CD8-positive, alpha-beta memory T cell (primary cell): ENCODE measurements around the gene TGFB1. TPM values are rescaled to one million over a fixed set of nuclear protein-coding genes. Genes with fewer than 3 reads are reported as not detected.

Source experiments
- CTCF ChIA-PET: fragments of 350-600 bp; sonication (Branson Sonifier 250); formaldehyde crosslinking; loops from one replicate; lab custom pipeline; 2021; ENCODE audit warnings: antibody characterized with exemption; lab: Charles Lee
- POLR2A ChIA-PET: fragments of 350-600 bp; sonication (Branson Sonifier 250); formaldehyde crosslinking; loops from one replicate; lab custom pipeline; 2021; ENCODE audit warnings: antibody characterized with exemption; lab: Charles Lee
- DNase-seq, 5 donors: peaks; one replicate each; pipeline versions ENCODE4 v3.0.0 to v3.0.0-alpha.2; 2020 to 2022; ENCODE audit warnings: mixed read lengths in 1 of 5
- H3K27ac ChIP-seq: one replicate; pipeline ENCODE4 v1.7.0; 2013; ENCODE audit warnings: low read depth, mild to moderate bottlenecking, low read length, moderate library complexity
- H3K27me3 ChIP-seq: 2 replicates; pipeline ENCODE4 v1.7.0; 2013; ENCODE audit warnings: low read length, mild to moderate bottlenecking; ENCODE audit not compliant: insufficient read depth, poor library complexity, severe bottlenecking
- H3K36me3 ChIP-seq: 2 replicates; pipeline ENCODE4 v1.7.0; 2013; ENCODE audit warnings: mild to moderate bottlenecking, low read length, moderate library complexity; ENCODE audit not compliant: insufficient read depth
- H3K4me1 ChIP-seq: 2 replicates; pipeline ENCODE4 v1.7.0; 2013; ENCODE audit warnings: mild to moderate bottlenecking, low read length, moderate library complexity; ENCODE audit not compliant: insufficient read depth
- H3K4me3 ChIP-seq: 2 replicates; pipeline ENCODE4 v1.7.0; 2013; ENCODE audit warnings: mild to moderate bottlenecking, low read length
- H3K9me3 ChIP-seq: 2 replicates; pipeline ENCODE4 v1.7.0; 2013; ENCODE audit warnings: mild to moderate bottlenecking, low read length
- H3K27ac Mint-ChIP-seq, 8 donors: one replicate each; pipeline ENCODE4 v1.8.0; 2020 to 2021; ENCODE audit warnings: mixed read lengths in 8 of 8, mild to moderate bottlenecking in 6 of 8, inconsistent platforms in 3 of 8, moderate library complexity in 3 of 8
- H3K27me3 Mint-ChIP-seq, 2 donors: one replicate each; pipeline ENCODE4 v1.8.0; 2020 to 2021; ENCODE audit warnings: mixed read lengths in 2 of 2, mild to moderate bottlenecking in 1 of 2, moderate library complexity in 1 of 2
- H3K36me3 Mint-ChIP-seq, 3 donors: one replicate each; pipeline ENCODE4 v1.8.0; 2020 to 2021; ENCODE audit warnings: mixed read lengths in 3 of 3, inconsistent platforms in 1 of 3, mild to moderate bottlenecking in 1 of 3
- H3K4me1 Mint-ChIP-seq, 3 donors: one replicate each; pipeline ENCODE4 v1.8.0; 2020 to 2021; ENCODE audit warnings: mixed read lengths in 3 of 3, inconsistent platforms in 1 of 3, mild to moderate bottlenecking in 1 of 3
- H3K4me3 Mint-ChIP-seq, 7 donors: one replicate each; pipeline ENCODE4 v1.8.0; 2020 to 2021; ENCODE audit warnings: mixed read lengths in 7 of 7, mild to moderate bottlenecking in 6 of 7, moderate library complexity in 4 of 7, inconsistent platforms in 2 of 7
- H3K9me3 Mint-ChIP-seq, 5 donors: one replicate each; pipeline ENCODE4 v1.8.0; 2020 to 2022; ENCODE audit warnings: mixed read lengths in 5 of 5, mild to moderate bottlenecking in 3 of 5, moderate library complexity in 2 of 5, inconsistent platforms in 1 of 5
- polyA plus RNA-seq: library from polyadenylated mRNA; unstranded; fragments of 300-500 nt; fragmentation: Illumina TruSeq; gene quantifications from one replicate; pipeline ENCODE4 v1.2.3, GENCODE V29; 2021
- total RNA-seq, 2 experiments: library from RNA; stranded (reverse); gene quantifications; one replicate each; pipeline ENCODE4 v1.2.3, GENCODE V29; 2021

Gene TGFB1
- total and polyA plus RNA-seq, 3 experiments from 2014 or later, result 104 to 161 (median 152) TPM

DNA sequence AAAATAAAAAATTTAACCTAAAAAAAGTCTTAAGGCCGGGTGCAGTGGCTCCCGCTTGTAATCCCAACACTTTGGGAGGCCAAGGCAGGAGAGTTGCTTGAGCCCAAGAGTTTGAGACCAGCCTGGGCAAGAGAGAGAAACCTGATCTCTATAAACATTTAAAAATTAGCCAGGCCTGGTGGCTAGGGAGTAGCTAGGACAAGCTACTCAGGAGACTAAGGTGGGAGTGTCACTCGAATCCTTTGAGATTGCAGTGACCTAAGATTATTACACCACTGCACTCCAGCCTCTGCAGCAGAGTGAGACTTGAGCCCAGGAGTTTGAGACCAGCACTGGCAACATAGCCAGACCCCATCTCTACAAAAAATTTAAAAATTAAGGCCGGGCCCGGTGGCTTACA is 42.6 kb downstream of the TGFB1 start:
- Histone ChIP-seq H3K27me3 (no peaks in the 10 kb centered on the region), H3K4me1 (peaks cover 51% of the 10 kb centered on the region), H3K27ac (peak overlapping the region; percentile 90), H3K36me3 (peaks cover 19% of the 10 kb centered on the region), H3K4me3 (peak overlapping the region; percentile 93), H3K9me3 (no peaks in the 10 kb centered on the region)
- peaks cover 0 to 8% of the 10 kb centered on the region in 2 donors for H3K27me3 Mint-ChIP-seq
- no peak for DNase-seq
- peaks cover 62 to 87% (median 81%) of the 10 kb centered on the region in 3 donors for H3K4me1 Mint-ChIP-seq
- no peaks in the 10 kb centered on the region for H3K9me3 Mint-ChIP-seq
- CTCF ChIA-PET, result interaction anchor here (1.0 kb wide), 1 partner anchor 41 kb away, joined by 3 read pairs; no protein-coding TSS in a partner anchor
- POLR2A ChIA-PET, result interaction anchor here (10.2 kb wide), 1 partner anchor 47 kb away, joined by 128 read pairs; the partner anchor contains the start of gene HNRNPUL1
- H3K27ac Mint-ChIP-seq, result peak overlapping the region in 7 of 8 donors; percentile 95 to 100 (median 98)
- peak overlapping the region; percentile 34 to 99 (median 97) for H3K4me3 Mint-ChIP-seq
- peaks cover 8 to 61% (median 12%) of the 10 kb centered on the region in 3 donors for H3K36me3 Mint-ChIP-seq

DNA sequence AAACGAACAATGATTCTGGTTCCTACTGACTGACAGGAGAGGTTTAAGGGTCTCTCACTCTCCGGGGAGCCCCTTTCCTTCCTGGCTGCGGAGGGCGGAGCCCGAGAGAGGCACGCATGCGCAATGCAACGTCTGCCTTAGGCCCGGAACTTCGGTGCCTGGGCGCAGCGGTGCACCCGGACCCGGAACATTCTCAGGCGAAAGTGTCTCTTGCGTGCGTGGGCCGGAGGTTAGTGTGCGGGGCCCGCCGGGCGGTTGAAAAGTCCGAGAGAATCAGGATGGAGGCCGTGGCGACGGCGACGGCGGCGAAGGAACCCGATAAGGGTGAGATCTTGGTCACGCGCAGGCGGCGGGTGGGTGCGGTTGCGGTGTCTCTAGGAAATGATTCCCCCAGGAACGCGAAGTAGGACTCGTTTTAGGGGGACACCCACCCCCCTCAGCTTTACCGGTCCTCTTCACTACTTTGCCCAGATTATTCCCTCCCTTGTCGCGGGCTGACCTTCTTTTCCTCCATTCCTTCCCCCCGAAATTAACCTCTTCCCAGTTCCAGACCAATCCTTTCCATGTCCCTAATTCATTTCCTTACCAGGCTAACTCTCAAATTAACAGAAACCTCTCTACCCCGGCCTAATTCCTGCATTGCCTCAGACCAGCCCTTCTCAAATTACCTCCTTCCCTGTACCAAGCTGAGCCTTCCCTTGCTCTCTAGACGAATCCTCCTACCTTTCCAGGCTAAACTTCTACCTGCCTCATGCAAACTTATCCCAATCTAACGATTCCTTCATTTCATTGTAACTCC is 43.5 kb downstream of the TGFB1 start, which contains the start of gene CCDC97:
TSS of gene CCDC97 (plus strand) at position 140 of the 799 bp plus-strand sequence. CDS start at position 279, 139 bp downstream.
- Histone ChIP-seq H3K4me3 (peak within 1 kb of the TSS; percentile 93), H3K36me3 (peaks cover 24% of the 10 kb centered on the region), H3K9me3 (no peaks in the 10 kb centered on the region), H3K27ac (peak within 1 kb of the TSS; percentile 90), H3K27me3 (no peaks in the 10 kb centered on the region), H3K4me1 (peaks cover 59% of the 10 kb centered on the region)
- ChIA-PET CTCF (interaction anchor here (0.7 to 10.1 kb wide), 9 partner anchors 17 to 647 kb away, joined by 3 to 101 read pairs (median 4); partner anchors contain the start of gene HNRNPUL1), POLR2A (interaction anchor here (0.6 to 10.2 kb wide), 5 partner anchors 42 to 130 kb away, joined by 3 to 128 read pairs (median 8); partner anchors contain the start of genes B9D2, DMAC2, HNRNPUL1 and TGFB1)
- peaks cover 8 to 65% (median 11%) of the 10 kb centered on the region in 3 donors for H3K36me3 Mint-ChIP-seq
- peaks cover 0 to 8% of the 10 kb centered on the region in 2 donors for H3K27me3 Mint-ChIP-seq
- peaks cover 68 to 92% (median 87%) of the 10 kb centered on the region in 3 donors for H3K4me1 Mint-ChIP-seq
- peak within 1 kb of the TSS; percentile 94 to 100 (median 98) for H3K4me3 Mint-ChIP-seq
- H3K27ac Mint-ChIP-seq, result peak within 1 kb of the TSS; percentile 93 to 100 (median 98)
- H3K9me3 Mint-ChIP-seq, result no peaks in the 10 kb centered on the region
- DNase-seq, result peak; percentile 81 to 94 (median 89)

DNA sequence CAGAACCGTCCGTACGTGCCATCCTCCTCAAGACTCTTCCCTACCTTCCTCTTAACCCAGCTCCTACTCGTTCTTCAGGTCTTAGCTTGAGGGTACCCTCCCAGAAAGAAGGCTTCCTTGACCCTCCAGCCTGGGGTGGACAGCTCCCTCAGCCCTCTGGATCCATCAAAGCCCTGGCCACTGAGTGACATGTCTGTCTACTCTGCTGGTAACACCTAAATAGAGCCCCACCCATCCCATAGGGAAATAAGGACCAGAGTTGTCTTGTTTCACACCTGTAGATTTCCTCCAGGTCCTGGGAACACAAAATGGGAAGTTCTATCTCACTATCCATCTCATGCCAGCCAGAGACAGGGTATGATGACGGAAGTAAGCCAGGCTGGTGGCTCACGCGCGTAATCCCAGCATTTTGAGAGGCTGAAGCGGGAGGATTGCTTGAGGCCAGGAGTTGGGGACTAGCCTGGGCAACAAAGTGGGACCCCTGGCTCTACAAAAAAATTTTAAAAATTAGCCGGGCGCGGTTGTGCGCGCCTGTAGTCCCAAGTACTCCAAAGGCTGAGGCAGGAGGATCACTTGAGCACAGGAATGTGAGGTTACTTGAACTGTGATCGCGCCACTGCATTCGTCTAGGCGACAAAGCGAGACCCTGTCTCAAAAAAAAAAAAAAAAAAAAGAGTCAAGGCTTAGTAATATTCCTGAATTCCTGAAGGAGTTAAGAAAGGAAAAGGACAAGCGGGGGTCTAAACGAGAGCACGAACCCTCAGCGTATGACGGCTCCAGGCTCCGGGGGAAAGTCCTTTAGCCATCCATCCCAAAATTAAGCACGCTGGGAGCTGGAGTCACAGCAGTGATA is 44.3 kb downstream of the TGFB1 start:
- ChIA-PET POLR2A (interaction anchor here (0.6 to 10.2 kb wide), 9 partner anchors 14 to 131 kb away, joined by 3 to 128 read pairs (median 8); partner anchors contain the start of genes B9D2, DMAC2, HNRNPUL1 and TGFB1), CTCF (interaction anchor here (0.7 to 10.1 kb wide), 18 partner anchors 11 to 646 kb away, joined by 3 to 101 read pairs (median 4); partner anchors contain the start of genes B9D2, HNRNPUL1 and TGFB1)
- Histone ChIP-seq H3K36me3 (peaks cover 33% of the 10 kb centered on the region), H3K4me3 (peak overlapping the region; percentile 93), H3K27me3 (no peaks in the 10 kb centered on the region), H3K27ac (peak overlapping the region; percentile 90), H3K4me1 (peaks cover 68% of the 10 kb centered on the region), H3K9me3 (no peaks in the 10 kb centered on the region)
- Mint-ChIP-seq H3K9me3 (no peaks in the 10 kb centered on the region), H3K27me3 (peaks cover 0 to 8% of the 10 kb centered on the region in 2 donors), H3K4me1 (peaks cover 76 to 98% (median 93%) of the 10 kb centered on the region in 3 donors), H3K36me3 (peaks cover 8 to 70% (median 11%) of the 10 kb centered on the region in 3 donors), H3K4me3 (peak overlapping the region; percentile 94 to 100 (median 98)), H3K27ac (peak overlapping the region; percentile 93 to 100 (median 98))
- no peak for DNase-seq

DNA sequence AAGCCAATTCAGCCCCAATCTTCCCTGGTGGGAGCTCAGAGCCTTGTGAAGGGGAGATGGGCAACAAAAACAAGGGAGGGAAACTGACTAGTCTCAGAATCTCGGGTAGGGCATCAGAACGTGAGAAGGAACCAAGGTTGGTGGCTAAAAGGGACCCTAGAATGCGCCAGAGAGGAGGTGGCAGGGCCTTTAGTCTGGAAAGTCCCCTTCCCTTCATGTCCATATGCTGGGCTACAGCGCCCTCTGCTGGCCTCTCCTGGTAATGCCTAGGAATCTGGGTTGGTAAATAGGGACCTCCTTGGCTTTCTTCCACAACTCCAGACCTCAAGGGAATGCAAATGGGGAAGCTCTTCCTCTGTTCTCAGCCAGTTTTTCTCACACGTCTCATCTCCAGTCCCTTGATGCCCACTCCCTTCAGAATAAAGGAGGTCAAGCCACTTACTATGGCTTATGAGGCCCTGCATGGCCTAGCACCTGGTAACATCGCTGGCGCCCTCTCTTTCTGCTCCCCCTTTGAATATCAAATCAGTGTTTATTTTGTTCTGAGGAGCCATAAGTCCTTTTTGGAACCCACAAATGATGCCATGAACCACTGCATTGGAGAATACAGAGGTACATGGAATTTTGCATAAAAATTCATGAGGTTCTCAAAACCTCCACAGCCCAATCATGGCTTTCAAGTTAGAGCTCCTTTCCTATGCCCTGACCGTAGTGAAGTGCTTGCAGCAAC is 45.1 kb downstream of the TGFB1 start:
- Histone ChIP-seq H3K4me1 (peaks cover 76% of the 10 kb centered on the region), H3K36me3 (peaks cover 39% of the 10 kb centered on the region), H3K27me3 (no peaks in the 10 kb centered on the region), H3K9me3 (no peaks in the 10 kb centered on the region), H3K4me3 (peak overlapping the region; percentile 93), H3K27ac (peak overlapping the region; percentile 90)
- Mint-ChIP-seq H3K4me1 (peaks cover 82 to 98% (median 96%) of the 10 kb centered on the region in 3 donors), H3K27me3 (peaks cover 0 to 8% of the 10 kb centered on the region in 2 donors), H3K36me3 (peaks cover 12 to 71% (median 15%) of the 10 kb centered on the region in 3 donors), H3K27ac (peak overlapping the region; percentile 93 to 100 (median 98)), H3K9me3 (no peaks in the 10 kb centered on the region), H3K4me3 (peak overlapping the region; percentile 94 to 100 (median 98))
- POLR2A ChIA-PET, result interaction anchor here (0.6 to 10.2 kb wide), 7 partner anchors 13 to 104 kb away, joined by 3 to 128 read pairs (median 9); partner anchors contain the start of genes B9D2, HNRNPUL1 and TGFB1
- CTCF ChIA-PET, result interaction anchor here (0.7 to 10.1 kb wide), 25 partner anchors 11 to 645 kb away, joined by 3 to 101 read pairs (median 4); partner anchors contain the start of genes B9D2, HNRNPUL1 and TGFB1
- peak; percentile 86 to 95 (median 90) for DNase-seq

DNA sequence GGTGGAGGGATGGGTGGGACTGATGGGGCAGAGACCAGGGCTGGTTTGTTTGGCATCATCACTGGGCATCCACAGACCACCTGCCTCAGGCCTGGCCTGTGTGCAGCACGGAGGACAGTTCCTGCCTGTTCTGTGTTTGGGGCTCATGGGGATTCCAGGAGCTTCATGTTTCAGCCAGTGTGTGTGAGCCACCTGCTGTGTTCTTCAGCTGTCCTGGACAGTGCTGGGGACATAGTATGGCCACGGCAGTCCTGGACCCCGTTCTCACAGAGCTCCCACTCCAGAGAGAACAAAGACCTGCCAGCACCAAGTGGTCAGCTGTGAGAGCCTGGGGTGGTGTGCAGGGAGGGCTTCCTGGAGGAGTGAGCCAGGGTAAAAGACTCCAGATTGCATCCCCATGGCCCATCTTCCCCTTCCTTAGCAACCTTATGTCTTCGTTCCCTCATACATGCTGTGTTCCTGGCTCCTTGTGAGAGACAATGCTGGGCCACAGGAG is 45.7 kb downstream of the TGFB1 start:
- Histone ChIP-seq H3K27ac (peak overlapping the region; percentile 90), H3K9me3 (no peaks in the 10 kb centered on the region), H3K36me3 (peaks cover 36% of the 10 kb centered on the region), H3K4me3 (peak overlapping the region; percentile 31), H3K4me1 (peaks cover 82% of the 10 kb centered on the region), H3K27me3 (no peaks in the 10 kb centered on the region)
- peaks cover 83 to 98% (median 96%) of the 10 kb centered on the region in 3 donors for H3K4me1 Mint-ChIP-seq
- no peak for DNase-seq
- ChIA-PET CTCF (interaction anchor here (0.7 to 10.1 kb wide), 19 partner anchors 10 to 645 kb away, joined by 3 to 101 read pairs (median 4); partner anchors contain the start of genes B9D2, HNRNPUL1 and TGFB1), POLR2A (interaction anchor here (0.7 to 10.2 kb wide), 6 partner anchors 13 to 104 kb away, joined by 3 to 128 read pairs (median 6); partner anchors contain the start of genes HNRNPUL1 and TGFB1)
- H3K4me3 Mint-ChIP-seq, result peak overlapping the region; percentile 94 to 100 (median 98)
- H3K9me3 Mint-ChIP-seq, result no peaks in the 10 kb centered on the region
- peaks cover 0 to 8% of the 10 kb centered on the region in 2 donors for H3K27me3 Mint-ChIP-seq
- peaks cover 8 to 71% (median 11%) of the 10 kb centered on the region in 3 donors for H3K36me3 Mint-ChIP-seq
- H3K27ac Mint-ChIP-seq, result peak overlapping the region; percentile 93 to 100 (median 98)

- Mint-ChIP-seq H3K27ac (peak overlapping the region; percentile 93 to 100 (median 98)), H3K4me1 (peaks cover 85 to 99% (median 97%) of the 10 kb centered on the region in 3 donors), H3K27me3 (peaks cover 0 to 8% of the 10 kb centered on the region in 2 donors), H3K9me3 (no peaks in the 10 kb centered on the region), H3K36me3 (peaks cover 13 to 71% (median 14%) of the 10 kb centered on the region in 3 donors), H3K4me3 (peak overlapping the region; percentile 77 to 100 (median 97))
- Histone ChIP-seq H3K4me3 (peak overlapping the region; percentile 31), H3K4me1 (peaks cover 89% of the 10 kb centered on the region), H3K27me3 (no peaks in the 10 kb centered on the region), H3K27ac (peak overlapping the region; percentile 90), H3K36me3 (peaks cover 29% of the 10 kb centered on the region), H3K9me3 (no peaks in the 10 kb centered on the region)
- ChIA-PET POLR2A (interaction anchor here (0.5 to 10.2 kb wide), 6 partner anchors 10 to 87 kb away, joined by 3 to 128 read pairs (median 3); partner anchors contain the start of genes HNRNPUL1 and TGFB1), CTCF (interaction anchor here (0.9 to 10.1 kb wide), 14 partner anchors 9 to 644 kb away, joined by 3 to 101 read pairs (median 4); partner anchors contain the start of genes HNRNPUL1 and TGFB1)
- peak in 2 of 5 donors; percentile 66 to 83 for DNase-seq
Measured at GRCh38 chr19:41307090-41307875, 46.4 kb downstream of the TGFB1 start.
